ENCODE measurements around the gene BLMH. TPM values are rescaled to one million over a fixed set of nuclear protein-coding genes. Genes with fewer than 3 reads are reported as not detected.

The BLMH gene
- total RNA-seq, 1 experiment from 2014 or later, result 59.0 TPM

GRCh38 chr17:30222251-30222650 lies 69.5 kb downstream of the BLMH start:
- ATAC-seq (no peak), DNase-seq (ENCODE audit: low read depth, low spot score) (no peak)
- Histone ChIP-seq H3K36me3 (ENCODE audit: control insufficient read depth, insufficient read depth, low read length) (no peaks in the 10 kb centered on the region), H3K27ac (ENCODE audit: low read length) (no peak overlapping the region), H3K4me1 (ENCODE audit: control insufficient read depth, insufficient read depth, low read length) (no peaks in the 10 kb centered on the region), H3K4me3 (ENCODE audit: low read depth in 2 of 2, low read length in 2 of 2) (no peak overlapping the region), H3K9me3 (ENCODE audit: control insufficient read depth, insufficient read depth, low read depth, low read length) (no peaks in the 10 kb centered on the region), H3K27me3 (ENCODE audit: control insufficient read depth, insufficient read depth, low read length) (0 out of 2 replicates have a peak, but pooled peaks cover 2% of the 10 kb centered on the region)
- ChIA-PET POLR2A (no interaction called here), CTCF (no interaction called here)
- TF ChIP-seq CTCF (IDR thresholded peaks at IDR 0.05) (no peak), SIN3A (IDR thresholded peaks at IDR 0.05; ENCODE audit: borderline replicate concordance, insufficient read depth, low read depth, low read length) (no peak), TCF7L2 (IDR thresholded peaks at IDR 0.05; ENCODE audit: low read depth, low read length) (no peak), POLR2AphosphoS5 (IDR thresholded peaks at IDR 0.05; ENCODE audit: low read depth, low read length) (no peak), REST (IDR thresholded peaks at IDR 0.05; ENCODE audit: insufficient read depth in 1 of 2, low read depth in 2 of 2, low read length in 1 of 2) (no peak)
- BruUV-seq (replicated peaks), result no TSS peak
- in situ Hi-C loops (cut with HindIII; ENCODE audit: low pct_unique_long_range_greater_than_20kb, low sequenced_read_pairs) (no loop called here), intact Hi-C loops (cut with micrococcal nuclease; ENCODE audit: unreplicated experiment) (no loop called here)

- POLR2A ChIA-PET, result no interaction called here
- intact Hi-C loops (cut with micrococcal nuclease; ENCODE audit: unreplicated experiment), result no loop called here
Measured at GRCh38 chr17:30221346-30221745, 70.4 kb downstream of the BLMH start.

More at GRCh38 chr17:30221346-30221745, 70.4 kb downstream of the BLMH start:
- TF ChIP-seq TCF7L2 (IDR thresholded peaks at IDR 0.05; ENCODE audit: low read depth, low read length) (no peak), CTCF (IDR thresholded peaks at IDR 0.05) (no peak), REST (IDR thresholded peaks at IDR 0.05; ENCODE audit: insufficient read depth in 1 of 2, low read depth in 2 of 2, low read length in 1 of 2) (no peak), SIN3A (IDR thresholded peaks at IDR 0.05; ENCODE audit: borderline replicate concordance, insufficient read depth, low read depth, low read length) (no peak), POLR2AphosphoS5 (IDR thresholded peaks at IDR 0.05; ENCODE audit: low read depth, low read length) (no peak)
- 0 out of 2 replicates have a peak, but pooled peaks cover 2% of the 10 kb centered on the region for H3K27me3 ChIP-seq (ENCODE audit: control insufficient read depth, insufficient read depth, low read length)
- H3K36me3 ChIP-seq (ENCODE audit: control insufficient read depth, insufficient read depth, low read length), result no peaks in the 10 kb centered on the region
- ATAC-seq, result no peak
- H3K27ac ChIP-seq (ENCODE audit: low read length), result no peak overlapping the region
- no peaks in the 10 kb centered on the region for H3K9me3 ChIP-seq (ENCODE audit: control insufficient read depth, insufficient read depth, low read depth, low read length)
- no TSS peak for BruUV-seq (replicated peaks)
- H3K4me3 ChIP-seq (ENCODE audit: low read depth in 2 of 2, low read length in 2 of 2), result no peak overlapping the region
- CTCF ChIA-PET, result interaction anchor here (0.6 kb wide), 1 partner anchor 174 kb away, joined by 3 read pairs; no protein-coding TSS in a partner anchor
- in situ Hi-C loops (cut with HindIII; ENCODE audit: low pct_unique_long_range_greater_than_20kb, low sequenced_read_pairs), result no loop called here
- no peaks in the 10 kb centered on the region for H3K4me1 ChIP-seq (ENCODE audit: control insufficient read depth, insufficient read depth, low read length)
- no peak for DNase-seq (ENCODE audit: low read depth, low spot score)

All from Panc1 (cell line).